GM12878 (cell line): ENCODE measurements around the gene MARCHF2. TPM values are rescaled to one million over a fixed set of nuclear protein-coding genes. Genes with fewer than 3 reads are reported as not detected.

Source experiments
- ATF3 ChIP-seq: IDR thresholded peaks from 2 replicates; pipeline ENCODE4 v1.6.1; 2011; ENCODE audit warnings: low read depth, mild to moderate bottlenecking, low read length, moderate library complexity, borderline replicate concordance; ENCODE audit errors: extremely low read depth
- BACH1 ChIP-seq: fragments of 450-650 bp; IDR thresholded peaks from 2 replicates; pipeline ENCODE4 v1.6.1; 2017; ENCODE audit warnings: mild to moderate bottlenecking, borderline replicate concordance
- BCLAF1 ChIP-seq: fragments of 450-650 bp; IDR thresholded peaks from 2 replicates; pipeline ENCODE4 v1.6.1; 2017; ENCODE audit warnings: antibody characterized with exemption, mild to moderate bottlenecking, moderate library complexity
- CBFB ChIP-seq: IDR thresholded peaks from 2 replicates; pipeline ENCODE4 v1.6.1; 2016; ENCODE audit warnings: antibody characterized with exemption, low read depth
- CBX3 ChIP-seq: fragments of 200-600 bp; sonication (generic); IDR thresholded peaks from 2 replicates; pipeline ENCODE4 v1.6.1; 2016; ENCODE audit warnings: low read depth, borderline replicate concordance
- CHD2 ChIP-seq: IDR thresholded peaks from 2 replicates; pipeline ENCODE4 v1.6.1; 2011; ENCODE audit warnings: low read depth, low read length, improper control_type of control experiment, borderline replicate concordance
- DPF2 ChIP-seq: fragments of 450-650 bp; IDR thresholded peaks from 2 replicates; pipeline ENCODE4 v1.6.1; 2017; ENCODE audit warnings: mild to moderate bottlenecking
- IRF5 ChIP-seq: fragments of 450-650 bp; IDR thresholded peaks from 2 replicates; pipeline ENCODE4 v1.6.1; 2017; ENCODE audit warnings: borderline replicate concordance
- MAX ChIP-seq: IDR thresholded peaks from 2 replicates; pipeline ENCODE4 v1.6.1; 2012; ENCODE audit warnings: low read depth, low read length, improper control_type of control experiment
- MYB ChIP-seq: fragments of 150-350 bp; IDR thresholded peaks from 2 replicates; pipeline ENCODE4 v1.6.1; 2014; ENCODE audit warnings: mild to moderate bottlenecking, low read depth, low read length, borderline replicate concordance
- NFXL1 ChIP-seq: fragments of 450-650 bp; IDR thresholded peaks from 2 replicates; pipeline ENCODE4 v1.6.1; 2017; ENCODE audit warnings: antibody characterized with exemption, mild to moderate bottlenecking, borderline replicate concordance
- NFYB ChIP-seq: IDR thresholded peaks from 2 replicates; pipeline ENCODE4 v1.6.1; 2011; ENCODE audit warnings: low read depth, mild to moderate bottlenecking, low read length, improper control_type of control experiment, moderate library complexity; ENCODE audit not compliant: insufficient read depth
- NRF1 ChIP-seq: conservative IDR thresholded peaks from 2 replicates; pipeline ENCODE4 v1.6.1; 2011; ENCODE audit warnings: mild to moderate bottlenecking, low read depth, low read length, improper control_type of control experiment
- POLR2AphosphoS2 ChIP-seq: IDR thresholded peaks from 2 replicates; pipeline ENCODE4 v1.6.1; 2011; ENCODE audit warnings: low read depth, mild to moderate bottlenecking, low read length, improper control_type of control experiment, moderate library complexity
- POU2F2 ChIP-seq: IDR thresholded peaks from 3 replicates; pipeline ENCODE4 v1.6.1; 2011; ENCODE audit warnings: low read depth, mild to moderate bottlenecking, low read length, borderline replicate concordance
- RUNX3 ChIP-seq: IDR thresholded peaks from 2 replicates; pipeline ENCODE4 v1.6.1; 2012; ENCODE audit warnings: low read length, inconsistent platforms
- SIX5 ChIP-seq: IDR thresholded peaks from 2 replicates; pipeline ENCODE4 v1.6.1; 2011; ENCODE audit warnings: mild to moderate bottlenecking, low read depth, low read length, moderate library complexity; ENCODE audit not compliant: severe bottlenecking
- SMARCA5 ChIP-seq: fragments of 450-650 bp; IDR thresholded peaks from 2 replicates; pipeline ENCODE4 v1.6.1; 2017; ENCODE audit warnings: mild to moderate bottlenecking
- SPI1 ChIP-seq: IDR thresholded peaks from 2 replicates; pipeline ENCODE4 v1.6.1; 2011; ENCODE audit warnings: low read depth, mild to moderate bottlenecking, low read length, moderate library complexity, borderline replicate concordance; ENCODE audit not compliant: insufficient read depth
- SREBF1 ChIP-seq: IDR thresholded peaks from 2 replicates; pipeline ENCODE4 v1.6.1; 2012; ENCODE audit warnings: mild to moderate bottlenecking, low read length
- SRF ChIP-seq, 2 experiments: IDR thresholded peaks; 2 replicates each; pipeline ENCODE4 v1.6.1; 2011; ENCODE audit warnings: low read depth in 2 of 2, low read length in 2 of 2, mild to moderate bottlenecking in 1 of 2, moderate library complexity in 1 of 2
- STAT3 ChIP-seq: IDR thresholded peaks from 2 replicates; pipeline ENCODE4 v1.6.1; 2011; ENCODE audit warnings: low read depth, low read length, improper control_type of control experiment
- ZBTB33 ChIP-seq: fragments of 450-650 bp; IDR thresholded peaks from 2 replicates; pipeline ENCODE4 v1.6.1; 2017; ENCODE audit warnings: mild to moderate bottlenecking
- ZNF274 ChIP-seq: IDR thresholded peaks from one replicate; pipeline ENCODE4 v1.8.0; 2011; ENCODE audit not compliant: insufficient read length, insufficient read depth
- ZZZ3 ChIP-seq: IDR thresholded peaks from 2 replicates; pipeline ENCODE4 v1.6.1; 2011; ENCODE audit warnings: low read depth; ENCODE audit not compliant: control insufficient read depth, insufficient read length
- polyA plus RNA-seq, 11 experiments: library from polyadenylated mRNA; depleted of rRNA in 4 of 11; unstranded in 6 of 11; stranded (reverse) in 5 of 11; fragments of >200 nt; fragmentation: Nextera tagmentation in 4 of 11; fragmentation: Illumina TruSeq in 1 of 11; extraction: Ambion mirVana in 4 of 11; extraction: Trizol in 1 of 11; gene quantifications; 1 replicate in 1 of 11; 2 replicates in 10 of 11; pipeline versions ENCODE4 v1.2.1 to v1.2.3, GENCODE V29; 2011 to 2016; ENCODE audit warnings: inconsistent platforms in 2 of 11, missing spikeins in 2 of 11, low read depth in 1 of 11
- total RNA-seq, 4 experiments: library from RNA; depleted of rRNA in 3 of 4; stranded (reverse); fragments of >200 nt in 3 of 4; fragmentation: Illumina TruSeq in 1 of 4; extraction: Trizol in 1 of 4; gene quantifications; 2 replicates each; pipeline versions ENCODE4 v1.2.1 to v1.2.3, GENCODE V29; 2013 to 2021

Gene MARCHF2
- total and polyA plus RNA-seq, 10 of the 15 experiments (the other 5 are each of a cell fraction or from before 2014, with no cell fraction given): 1.6 to 30.3 (median 10.8) TPM

GRCh38 chr19:8389891-8390616 lies 23.1 kb upstream of the MARCHF2 start, which contains the start of gene RAB11B (continued):
- peak; percentile 73; the same call in 1 of the 2 replicates for TF ChIP-seq BCLAF1
- peak; percentile 100 for TF ChIP-seq SMARCA5
- peak; percentile 100 for TF ChIP-seq DPF2
- TF ChIP-seq MAX: no peak
- TF ChIP-seq STAT3: no peak
- TF ChIP-seq CHD2: peak; percentile 97
- no peak for TF ChIP-seq MYB
- no peak for TF ChIP-seq ZZZ3
- TF ChIP-seq NRF1: no peak
- peak; percentile 99 to 100 for TF ChIP-seq SRF (IDR thresholded peaks at IDR 0.05; ENCODE audit: low read depth in 2 of 2, low read length in 2 of 2)
- no peak for TF ChIP-seq CBX3
- no peak for TF ChIP-seq IRF5
- peak; percentile 40; the same call in 1 of the 3 replicates for TF ChIP-seq POU2F2
- TF ChIP-seq SPI1: no peak
- TF ChIP-seq CBFB: no peak
- no peak for TF ChIP-seq SIX5
- TF ChIP-seq POLR2AphosphoS2: no peak
- no peak; the same call in 1 of the 2 replicates for TF ChIP-seq NFXL1
- TF ChIP-seq ZNF274: no peak
- no peak for TF ChIP-seq ZBTB33
- TF ChIP-seq NFYB: peak; percentile 99
- no peak for TF ChIP-seq ATF3
- TF ChIP-seq BACH1: peak; percentile 89
- TF ChIP-seq RUNX3: peak; percentile 65
- TF ChIP-seq SREBF1: peak; percentile 27; the same call in 1 of the 2 replicates
